Measurements from ENCODE around the gene NOP56.

NOP56 gene

DNA sequence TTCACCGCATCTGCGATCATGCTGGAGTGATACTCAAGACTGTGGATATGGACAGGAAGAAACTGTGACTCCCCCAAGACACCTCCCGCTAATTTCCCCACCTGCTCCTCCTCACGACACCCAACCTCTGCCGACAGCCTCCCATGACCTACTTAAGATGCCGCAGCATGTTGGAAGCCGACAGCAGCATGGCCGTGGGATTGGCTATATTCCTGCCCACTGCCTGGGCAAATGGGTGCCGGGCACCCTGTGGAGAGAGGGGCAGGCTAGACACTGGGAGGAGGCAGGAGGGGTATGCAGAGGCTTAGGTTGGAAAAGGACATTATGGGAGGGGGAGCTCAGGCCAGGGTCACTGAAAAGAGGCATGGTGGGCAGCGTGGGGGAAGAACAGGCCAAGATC is 7.1 kb downstream of the NOP56 start:
- Histone ChIP-seq H3K27ac (ENCODE audit: low read length) (no peak overlapping the region), H3K79me2 (ENCODE audit: insufficient read depth, low read length) (peaks cover 56% of the 10 kb centered on the region), H3K4me2 (ENCODE audit: insufficient read depth, low read length) (no peak overlapping the region), H3K9me3 (ENCODE audit: insufficient read depth, low read length, severe bottlenecking) (no peaks in the 10 kb centered on the region), H3K9ac (ENCODE audit: low read depth, low read length) (no peak overlapping the region), H2AFZ (ENCODE audit: low read depth, low read length) (no peak overlapping the region), H3K36me3 (ENCODE audit: insufficient read depth, low read length) (peaks cover 84% of the 10 kb centered on the region), H3K27me3 (ENCODE audit: insufficient read depth, low read length, poor library complexity) (no peaks in the 10 kb centered on the region), H3K4me1 (ENCODE audit: insufficient read depth, low read length) (peaks cover 51% of the 10 kb centered on the region), H4K20me1 (ENCODE audit: insufficient read depth, low read length) (peaks cover 71% of the 10 kb centered on the region), H3K4me3 (ENCODE audit: low read depth in 1 of 2, low read length in 2 of 2) (no peak overlapping the region)
- no peak for TF ChIP-seq EZH2 (IDR thresholded peaks at IDR 0.05; ENCODE audit: borderline replicate concordance, low read depth, low read length, severe bottlenecking)
- TF ChIP-seq, protein P1, sequence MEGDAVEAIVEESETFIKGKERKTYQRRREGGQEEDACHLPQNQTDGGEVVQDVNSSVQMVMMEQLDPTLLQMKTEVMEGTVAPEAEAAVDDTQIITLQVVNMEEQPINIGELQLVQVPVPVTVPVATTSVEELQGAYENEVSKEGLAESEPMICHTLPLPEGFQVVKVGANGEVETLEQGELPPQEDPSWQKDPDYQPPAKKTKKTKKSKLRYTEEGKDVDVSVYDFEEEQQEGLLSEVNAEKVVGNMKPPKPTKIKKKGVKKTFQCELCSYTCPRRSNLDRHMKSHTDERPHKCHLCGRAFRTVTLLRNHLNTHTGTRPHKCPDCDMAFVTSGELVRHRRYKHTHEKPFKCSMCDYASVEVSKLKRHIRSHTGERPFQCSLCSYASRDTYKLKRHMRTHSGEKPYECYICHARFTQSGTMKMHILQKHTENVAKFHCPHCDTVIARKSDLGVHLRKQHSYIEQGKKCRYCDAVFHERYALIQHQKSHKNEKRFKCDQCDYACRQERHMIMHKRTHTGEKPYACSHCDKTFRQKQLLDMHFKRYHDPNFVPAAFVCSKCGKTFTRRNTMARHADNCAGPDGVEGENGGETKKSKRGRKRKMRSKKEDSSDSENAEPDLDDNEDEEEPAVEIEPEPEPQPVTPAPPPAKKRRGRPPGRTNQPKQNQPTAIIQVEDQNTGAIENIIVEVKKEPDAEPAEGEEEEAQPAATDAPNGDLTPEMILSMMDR (IDR thresholded peaks at IDR 0.05; ENCODE audit: borderline replicate concordance, extremely low read depth, low read length, poor library complexity, severe bottlenecking): no peak
- no peak for ATAC-seq (ENCODE audit: insufficient read depth, low read depth)
- no peak for DNase-seq

DNA sequence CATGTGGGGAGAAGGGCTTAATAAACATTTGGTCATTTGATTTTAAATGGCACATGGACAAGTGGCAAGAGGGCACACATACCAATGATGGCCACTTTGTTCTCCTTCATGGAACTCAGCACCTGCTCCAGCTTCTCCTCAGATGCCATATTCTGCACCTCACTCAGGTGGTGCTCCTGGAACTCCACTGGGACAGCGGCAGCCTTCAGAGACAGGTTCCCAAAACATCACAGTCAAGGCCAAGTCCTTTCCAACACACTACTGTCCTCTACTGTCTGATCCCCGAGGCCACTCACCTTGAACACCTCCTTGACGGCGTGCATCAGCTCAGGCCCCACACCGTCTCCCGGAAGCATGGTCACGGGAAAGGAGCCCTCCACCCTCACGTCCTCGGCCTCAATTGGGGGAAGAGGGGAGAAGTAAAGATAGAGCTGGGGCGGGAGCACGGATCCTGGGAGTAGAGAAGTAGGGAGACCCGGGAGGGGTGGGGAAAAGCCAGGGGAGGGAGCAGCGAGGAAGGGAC is 11.0 kb downstream of the NOP56 start:
- TF ChIP-seq, protein P1 (IDR thresholded peaks at IDR 0.05; ENCODE audit: borderline replicate concordance, extremely low read depth, low read length, poor library complexity, severe bottlenecking): no peak
- TF ChIP-seq EZH2 (IDR thresholded peaks at IDR 0.05; ENCODE audit: borderline replicate concordance, low read depth, low read length, severe bottlenecking): no peak
- H3K9me3 ChIP-seq (ENCODE audit: insufficient read depth, low read length, severe bottlenecking): no peaks in the 10 kb centered on the region
- DNase-seq (no peak), ATAC-seq (ENCODE audit: insufficient read depth, low read depth) (no peak)
- peaks cover 45% of the 10 kb centered on the region for H3K36me3 ChIP-seq (ENCODE audit: insufficient read depth, low read length)
- peaks cover 29% of the 10 kb centered on the region for H3K4me1 ChIP-seq (ENCODE audit: insufficient read depth, low read length)
- H3K79me2 ChIP-seq (ENCODE audit: insufficient read depth, low read length): peaks cover 31% of the 10 kb centered on the region
- H3K9ac ChIP-seq (ENCODE audit: low read depth, low read length): peak overlapping the region; percentile 63
- peak overlapping the region; percentile 98 for H3K4me2 ChIP-seq (ENCODE audit: insufficient read depth, low read length)
- peaks cover 32% of the 10 kb centered on the region for H4K20me1 ChIP-seq (ENCODE audit: insufficient read depth, low read length)
- peak overlapping the region; percentile 42 to 88; a peak in 3 of 4 replicates for H3K4me3 ChIP-seq (ENCODE audit: low read depth in 1 of 2, low read length in 2 of 2)
- peak overlapping the region; percentile 88 for H3K27ac ChIP-seq (ENCODE audit: low read length)
- H2AFZ ChIP-seq (ENCODE audit: low read depth, low read length): peak overlapping the region; percentile 81
- no peaks in the 10 kb centered on the region for H3K27me3 ChIP-seq (ENCODE audit: insufficient read depth, low read length, poor library complexity)

DNA sequence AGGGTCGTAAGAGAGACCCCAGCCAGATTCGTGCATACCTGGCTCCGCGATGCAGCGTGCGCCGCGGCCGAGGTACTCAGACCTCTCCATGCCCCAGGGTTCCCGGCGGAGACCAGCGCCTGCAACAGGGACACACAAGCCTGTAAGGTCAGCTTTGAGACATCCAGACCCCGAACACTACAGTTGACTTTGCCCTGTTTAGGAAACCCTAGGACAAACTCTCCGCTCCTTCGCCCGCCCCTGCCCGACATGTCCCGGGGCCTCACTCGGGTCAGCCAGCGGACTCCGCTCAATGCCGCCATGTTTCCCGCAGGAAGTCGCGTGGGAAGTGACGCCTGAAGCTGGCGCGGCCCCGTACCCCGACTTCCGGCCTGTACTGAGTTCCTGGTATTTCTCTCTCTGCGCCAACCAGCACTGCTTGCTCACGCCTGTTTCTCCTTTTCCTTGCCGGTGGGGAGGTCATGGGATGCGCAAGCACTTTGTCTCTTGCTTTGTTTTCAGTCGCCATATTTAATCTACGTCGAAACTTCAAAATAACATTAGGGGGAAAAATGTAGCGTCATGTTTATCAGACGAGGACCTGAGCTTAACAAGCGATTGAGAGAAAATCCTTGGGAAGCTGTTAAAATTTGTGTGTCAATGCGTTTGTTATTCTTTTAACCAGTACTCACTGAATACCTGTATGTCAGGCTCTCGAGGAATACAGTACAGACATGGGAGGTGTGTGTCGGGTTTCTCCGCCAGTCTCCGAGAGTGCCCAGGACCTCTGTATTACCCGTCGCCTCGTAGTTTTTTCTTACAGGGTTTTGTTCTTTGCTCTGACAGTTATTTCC is 11.7 kb downstream of the NOP56 start, which contains the start of gene IDH3B:
Gene IDH3B, minus strand, starts transcription at position 330 of the 833 bp plus-strand sequence. Its CDS starts 28 bp downstream, at position 302.
- peak within 1 kb of the TSS; percentile 63 for H3K9ac ChIP-seq (ENCODE audit: low read depth, low read length)
- H4K20me1 ChIP-seq (ENCODE audit: insufficient read depth, low read length): peaks cover 26% of the 10 kb centered on the region
- TF ChIP-seq, protein P1 (IDR thresholded peaks at IDR 0.05; ENCODE audit: borderline replicate concordance, extremely low read depth, low read length, poor library complexity, severe bottlenecking): no peak
- TF ChIP-seq EZH2 (IDR thresholded peaks at IDR 0.05; ENCODE audit: borderline replicate concordance, low read depth, low read length, severe bottlenecking): no peak
- peaks cover 2% of the 10 kb centered on the region for H3K27me3 ChIP-seq (ENCODE audit: insufficient read depth, low read length, poor library complexity)
- H3K36me3 ChIP-seq (ENCODE audit: insufficient read depth, low read length): peaks cover 39% of the 10 kb centered on the region
- H2AFZ ChIP-seq (ENCODE audit: low read depth, low read length): peak within 1 kb of the TSS; percentile 81
- peak; percentile 94 for DNase-seq
- peak within 1 kb of the TSS; percentile 42 to 88 for H3K4me3 ChIP-seq (ENCODE audit: low read depth in 1 of 2, low read length in 2 of 2)
- H3K27ac ChIP-seq (ENCODE audit: low read length): peak within 1 kb of the TSS; percentile 88
- peaks cover 29% of the 10 kb centered on the region for H3K4me1 ChIP-seq (ENCODE audit: insufficient read depth, low read length)
- peaks cover 31% of the 10 kb centered on the region for H3K79me2 ChIP-seq (ENCODE audit: insufficient read depth, low read length)
- peak; percentile 95 for ATAC-seq (ENCODE audit: insufficient read depth, low read depth)
- no peaks in the 10 kb centered on the region for H3K9me3 ChIP-seq (ENCODE audit: insufficient read depth, low read length, severe bottlenecking)
- H3K4me2 ChIP-seq (ENCODE audit: insufficient read depth, low read length): peak within 1 kb of the TSS; percentile 98
